Duodenal mucosa (tissue), 2 donors: Measurements from ENCODE around the gene HEPHL1.
"Not testable (repeated sequence)": the region's sequence is repeated elsewhere in the genome, so short reads cannot be mapped to it uniquely, and the experiment has no call there.

ENCODE experiments used
- H3K27ac ChIP-seq: one replicate; pipeline ENCODE4 v1.7.0; 2013; ENCODE audit warnings: low read depth, low read length
- H3K27me3 ChIP-seq, 2 donors: one replicate each; pipeline ENCODE4 v1.7.0; 2013; ENCODE audit warnings: low read length in 2 of 2, control low read depth in 1 of 2; ENCODE audit not compliant: insufficient read depth in 2 of 2, control insufficient read depth in 1 of 2
- H3K36me3 ChIP-seq, 2 donors: one replicate each; pipeline ENCODE4 v1.7.0; 2013; ENCODE audit warnings: low read length in 2 of 2, control low read depth in 1 of 2; ENCODE audit not compliant: insufficient read depth in 2 of 2, control insufficient read depth in 1 of 2
- H3K4me1 ChIP-seq, 2 donors: one replicate each; pipeline ENCODE4 v1.7.0; 2013; ENCODE audit warnings: low read length in 2 of 2, control low read depth in 1 of 2; ENCODE audit not compliant: insufficient read depth in 2 of 2, control insufficient read depth in 1 of 2
- H3K4me3 ChIP-seq, 2 donors: one replicate each; pipeline ENCODE4 v1.7.0; 2013; ENCODE audit warnings: low read length in 2 of 2, low read depth in 1 of 2
- H3K9ac ChIP-seq, 2 donors: one replicate each; pipeline ENCODE4 v1.7.0; 2013; ENCODE audit warnings: low read length in 2 of 2, low read depth in 1 of 2
- H3K9me3 ChIP-seq, 2 donors: one replicate each; pipeline ENCODE4 v1.7.0; 2013; ENCODE audit warnings: low read length in 2 of 2, control low read depth in 1 of 2; ENCODE audit not compliant: control insufficient read depth in 1 of 2

Gene HEPHL1

GRCh38 chr11:94020777-94021481, at the start of gene HEPHL1:
Gene HEPHL1, plus strand, starts transcription at chr11:94021354. Its CDS starts 15 bp downstream, at chr11:94021369.
- H3K27ac ChIP-seq = no peak within 1 kb of the TSS
- no peak within 1 kb of the TSS for H3K4me3 ChIP-seq
- no peak within 1 kb of the TSS for H3K9ac ChIP-seq
- H3K27me3 ChIP-seq = no peaks in the 10 kb centered on the region
- H3K36me3 ChIP-seq = no peaks in the 10 kb centered on the region
- no peaks in the 10 kb centered on the region for H3K9me3 ChIP-seq
- no peaks in the 10 kb centered on the region for H3K4me1 ChIP-seq

- Histone ChIP-seq H3K36me3 (no peaks in the 10 kb centered on the region), H3K27me3 (no peaks in the 10 kb centered on the region), H3K4me3 (no peak overlapping the region), H3K4me1 (no peaks in the 10 kb centered on the region), H3K27ac (no peak overlapping the region), H3K9ac (no peak overlapping the region), H3K9me3 (peaks cover 0 to 3% of the 10 kb centered on the region in 2 donors)
These were observed 48.4 kb upstream of the HEPHL1 start for GRCh38 chr11:93972790-93973189.

GRCh38 chr11:93973322-93974051, 47.7 kb upstream of the HEPHL1 start:
- H3K4me1 ChIP-seq, H3K36me3 ChIP-seq, H3K27ac ChIP-seq, H3K9me3 ChIP-seq, H3K4me3 ChIP-seq, H3K9ac ChIP-seq, H3K27me3 ChIP-seq: not testable (repeated sequence)

GRCh38 chr11:93974759-93975158, 46.4 kb upstream of the HEPHL1 start:
- Histone ChIP-seq H3K9ac (no peak overlapping the region), H3K4me1 (no peaks in the 10 kb centered on the region), H3K36me3 (no peaks in the 10 kb centered on the region), H3K27me3 (no peaks in the 10 kb centered on the region), H3K27ac (no peak overlapping the region), H3K9me3 (peaks cover 0 to 3% of the 10 kb centered on the region in 2 donors), H3K4me3 (no peak overlapping the region)

- H3K27ac ChIP-seq, H3K36me3 ChIP-seq, H3K4me3 ChIP-seq, H3K4me1 ChIP-seq, H3K9me3 ChIP-seq, H3K27me3 ChIP-seq, H3K9ac ChIP-seq: not testable (repeated sequence)
These were observed 44.4 kb upstream of the HEPHL1 start for GRCh38 chr11:93976577-93977254.

- no peaks in the 10 kb centered on the region for H3K27me3 ChIP-seq
- no peak overlapping the region for H3K4me3 ChIP-seq
- H3K4me1 ChIP-seq = no peaks in the 10 kb centered on the region
- no peak overlapping the region for H3K27ac ChIP-seq
- no peak overlapping the region for H3K9ac ChIP-seq
- no peaks in the 10 kb centered on the region for H3K36me3 ChIP-seq
- H3K9me3 ChIP-seq = no peaks in the 10 kb centered on the region
These were observed 37.5 kb upstream of the HEPHL1 start for GRCh38 chr11:93983542-93984195.

GRCh38 chr11:93984196-93984567, 37.0 kb upstream of the HEPHL1 start:
- Histone ChIP-seq H3K27ac (no peak overlapping the region), H3K4me3 (no peak overlapping the region), H3K9me3 (no peaks in the 10 kb centered on the region), H3K27me3 (no peaks in the 10 kb centered on the region), H3K36me3 (no peaks in the 10 kb centered on the region), H3K4me1 (no peaks in the 10 kb centered on the region), H3K9ac (no peak overlapping the region)

GRCh38 chr11:93984936-93985335, 36.2 kb upstream of the HEPHL1 start:
- H3K9me3 ChIP-seq = no peaks in the 10 kb centered on the region
- H3K9ac ChIP-seq = no peak overlapping the region
- H3K4me3 ChIP-seq = no peak overlapping the region
- H3K36me3 ChIP-seq = no peaks in the 10 kb centered on the region
- H3K27ac ChIP-seq = no peak overlapping the region
- no peaks in the 10 kb centered on the region for H3K27me3 ChIP-seq
- H3K4me1 ChIP-seq = no peaks in the 10 kb centered on the region

- Histone ChIP-seq H3K27ac (no peak overlapping the region), H3K9ac (no peak overlapping the region), H3K4me3 (no peak overlapping the region), H3K36me3 (no peaks in the 10 kb centered on the region), H3K27me3 (no peaks in the 10 kb centered on the region), H3K4me1 (no peaks in the 10 kb centered on the region), H3K9me3 (no peaks in the 10 kb centered on the region)
These were observed 34.4 kb upstream of the HEPHL1 start for GRCh38 chr11:93986716-93987115.

- no peak overlapping the region for H3K9ac ChIP-seq
- H3K27me3 ChIP-seq = no peaks in the 10 kb centered on the region
- no peaks in the 10 kb centered on the region for H3K36me3 ChIP-seq
- no peaks in the 10 kb centered on the region for H3K4me1 ChIP-seq
- H3K27ac ChIP-seq = no peak overlapping the region
- no peak overlapping the region for H3K4me3 ChIP-seq
- H3K9me3 ChIP-seq = no peaks in the 10 kb centered on the region
These were observed 32.7 kb upstream of the HEPHL1 start for GRCh38 chr11:93988455-93988854.
